ENCODE measurements around the gene RASSF9. TPM values are rescaled to one million over a fixed set of nuclear protein-coding genes. Genes with fewer than 3 reads are reported as not detected.

RASSF9 gene
- total RNA-seq, 4 donors from 2014 or later = 1.6 to 6.1 (median 2.5) TPM

DNA sequence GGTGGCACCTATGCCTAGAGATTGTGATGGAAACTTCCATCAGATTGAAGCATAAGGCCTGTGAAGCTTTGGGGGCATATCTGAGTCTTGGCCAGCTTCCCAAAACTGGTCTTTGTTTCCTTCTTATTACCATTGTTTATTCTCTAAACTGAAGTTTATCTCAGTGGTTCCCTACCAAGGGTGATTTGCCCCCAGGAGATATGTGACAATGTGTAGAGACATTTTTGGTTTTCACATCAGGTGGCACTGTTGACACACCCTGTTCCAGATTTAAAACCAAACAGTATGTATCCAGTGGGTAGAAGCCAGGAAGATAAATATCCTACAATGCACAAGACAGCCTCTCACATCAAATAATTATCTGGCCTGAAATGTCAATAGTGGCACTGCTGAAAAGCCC, 22.1 kb downstream of the RASSF9 start:
- H3K9me3 ChIP-seq = no peaks in the 10 kb centered on the region
- ATAC-seq = no peak

GRCh38 chr12:85809500-85809899, 26.7 kb downstream of the RASSF9 start:
- TF ChIP-seq CTCF (IDR thresholded peaks at IDR 0.05) = no peak
- TF ChIP-seq POLR2AphosphoS5 (IDR thresholded peaks at IDR 0.05) = no peak
- no peak for TF ChIP-seq POLR2A (IDR thresholded peaks at IDR 0.05)
- TF ChIP-seq EP300 (IDR thresholded peaks at IDR 0.05) = no peak
- Histone ChIP-seq H3K4me1 (no peaks in the 10 kb centered on the region), H3K9me3 (no peaks in the 10 kb centered on the region), H3K27ac (no peak overlapping the region), H3K27me3 (no peaks in the 10 kb centered on the region), H3K4me3 (no peak overlapping the region), H3K36me3 (no peaks in the 10 kb centered on the region)
- no peak for ATAC-seq

More for the DNA sequence above, 22.1 kb downstream of the RASSF9 start:
- H3K27me3 ChIP-seq = no peaks in the 10 kb centered on the region
- H3K4me3 ChIP-seq = no peak overlapping the region
- no peaks in the 10 kb centered on the region for H3K4me1 ChIP-seq
- H3K27ac ChIP-seq = no peak overlapping the region
- no peaks in the 10 kb centered on the region for H3K36me3 ChIP-seq
- TF ChIP-seq CTCF (IDR thresholded peaks at IDR 0.05) = no peak
- no peak for TF ChIP-seq POLR2A (IDR thresholded peaks at IDR 0.05)
- TF ChIP-seq POLR2AphosphoS5 (IDR thresholded peaks at IDR 0.05) = no peak
- TF ChIP-seq EP300 (IDR thresholded peaks at IDR 0.05) = no peak

GRCh38 chr12:85807730-85808129, 28.5 kb downstream of the RASSF9 start:
- Histone ChIP-seq H3K4me1 (no peaks in the 10 kb centered on the region), H3K27ac (no peak overlapping the region), H3K36me3 (no peaks in the 10 kb centered on the region), H3K4me3 (no peak overlapping the region), H3K9me3 (no peaks in the 10 kb centered on the region), H3K27me3 (no peaks in the 10 kb centered on the region)
- TF ChIP-seq CTCF (IDR thresholded peaks at IDR 0.05) (no peak), POLR2A (IDR thresholded peaks at IDR 0.05) (no peak), EP300 (IDR thresholded peaks at IDR 0.05) (no peak), POLR2AphosphoS5 (IDR thresholded peaks at IDR 0.05) (no peak)
- no peak for ATAC-seq

DNA sequence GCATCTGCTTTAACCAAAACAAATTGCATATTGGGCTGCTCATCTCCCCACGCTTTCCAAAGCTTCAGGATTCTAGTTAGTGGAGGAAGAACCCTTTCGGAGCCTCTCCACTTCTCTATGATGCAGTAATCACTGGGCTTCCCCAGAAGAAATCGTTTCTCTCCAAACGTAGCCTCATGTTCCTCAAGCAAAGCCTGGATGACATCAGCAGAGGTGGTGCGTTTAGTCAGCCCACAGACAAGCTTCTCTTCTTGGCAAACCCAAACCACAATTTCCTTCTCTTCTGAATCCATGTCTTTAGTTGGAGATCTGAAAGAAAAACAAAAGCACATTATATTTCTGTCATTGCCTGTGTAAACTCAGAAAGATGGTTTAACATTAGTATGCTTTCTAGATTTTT, 30.6 kb downstream of the RASSF9 start:
- peak; percentile 43 for ATAC-seq
- WGBS, 2 donors (ENCODE audit: low coverage in 1 of 2) = 48 to 100% methylated on average over 1 to 5 of the region's 5 CpGs
- no peak for TF ChIP-seq CTCF (IDR thresholded peaks at IDR 0.05)
- TF ChIP-seq POLR2AphosphoS5 (IDR thresholded peaks at IDR 0.05) = no peak
- TF ChIP-seq EP300 (IDR thresholded peaks at IDR 0.05) = no peak
- TF ChIP-seq POLR2A (IDR thresholded peaks at IDR 0.05) = no peak

DNA sequence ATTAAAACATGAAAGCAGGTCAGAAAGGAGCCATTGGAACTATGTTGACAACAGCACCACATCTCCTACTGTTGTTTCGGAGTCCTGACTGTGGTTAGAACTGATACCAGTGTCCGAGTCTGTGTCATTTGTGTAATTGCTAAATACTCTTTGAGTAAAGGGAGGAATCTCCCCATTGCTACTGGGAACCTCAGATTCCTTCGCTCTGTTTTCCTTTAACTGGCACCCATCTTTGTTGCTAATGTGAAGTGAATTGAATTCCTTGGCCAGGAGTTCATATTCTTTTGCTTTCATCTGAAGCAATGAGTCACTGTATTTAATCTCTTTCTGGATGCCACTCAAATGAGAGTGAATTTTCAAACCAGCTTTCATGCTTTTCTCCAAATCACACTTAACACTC, 31.5 kb downstream of the RASSF9 start:
- H3K27me3 ChIP-seq = no peaks in the 10 kb centered on the region
- no peaks in the 10 kb centered on the region for H3K36me3 ChIP-seq
- no peak for ATAC-seq
- H3K4me1 ChIP-seq = no peaks in the 10 kb centered on the region
- WGBS, 2 donors (ENCODE audit: low coverage in 1 of 2) = 61 to 95% methylated on average over 3 of the region's 3 CpGs
- no peaks in the 10 kb centered on the region for H3K9me3 ChIP-seq
- H3K4me3 ChIP-seq = no peak overlapping the region
- TF ChIP-seq CTCF (IDR thresholded peaks at IDR 0.05) (no peak), POLR2A (IDR thresholded peaks at IDR 0.05) (no peak), EP300 (IDR thresholded peaks at IDR 0.05) (no peak), POLR2AphosphoS5 (IDR thresholded peaks at IDR 0.05) (no peak)
- no peak overlapping the region for H3K27ac ChIP-seq

More for the DNA sequence above, 30.6 kb downstream of the RASSF9 start:
- Histone ChIP-seq H3K36me3 (no peaks in the 10 kb centered on the region), H3K4me3 (no peak overlapping the region), H3K27me3 (no peaks in the 10 kb centered on the region), H3K27ac (no peak overlapping the region), H3K9me3 (no peaks in the 10 kb centered on the region), H3K4me1 (no peaks in the 10 kb centered on the region)

All from gastroesophageal sphincter (tissue), 4 donors.